NCI-H2081 treated with DMSO at 0.1 percent for 48 hours (cell line): ENCODE data around the gene NPHP3.
"Not testable (repeated sequence)": the region's sequence is repeated elsewhere in the genome, so short reads cannot be mapped to it uniquely, and the experiment has no call there.

Source experiments
- DNase-seq: peaks from one replicate; lab custom pipeline; 2025; lab: John Stamatoyannopoulos, UW

NPHP3 gene

GRCh38 chr3:132641837-132642538 is 80.2 kb downstream of the NPHP3 start:
- peak; percentile 28 for DNase-seq

GRCh38 chr3:132641427-132641826 is 80.8 kb downstream of the NPHP3 start:
- DNase-seq = not testable (repeated sequence)

GRCh38 chr3:132638706-132639105 is 83.5 kb downstream of the NPHP3 start:
- DNase-seq = no peak

- DNase-seq = no peak
Measured at GRCh38 chr3:132637590-132637989, 84.6 kb downstream of the NPHP3 start.

- no peak for DNase-seq
Measured at GRCh38 chr3:132635052-132635451, 87.2 kb downstream of the NPHP3 start.
